HG02943 (cell line): Measurements from ENCODE around the gene SPG7.
"Not testable (repeated sequence)": the region's sequence is repeated elsewhere in the genome, so short reads cannot be mapped to it uniquely, and the experiment has no call there.

Experiments used
- ATAC-seq: cut with Tn5 transposase; IDR thresholded peaks from one replicate; pipeline ENCODE4 v1.9.1; 2021; ENCODE audit warnings: mild to moderate bottlenecking, low read depth, moderate library complexity; ENCODE audit not compliant: unreplicated experiment

The SPG7 gene

GRCh38 chr16:89507834-89508590 is at the start of gene SPG7:
SPG7 (plus strand) TSS chr16:89508403; CDS start chr16:89508418, 15 bp downstream.
- ATAC-seq: peak; percentile 53

GRCh38 chr16:89458551-89458950 is 49.7 kb upstream of the SPG7 start:
- no peak for ATAC-seq

- no peak for ATAC-seq
Measured at GRCh38 chr16:89458967-89459366, 49.2 kb upstream of the SPG7 start.

GRCh38 chr16:89460556-89460955 is 47.6 kb upstream of the SPG7 start:
- no peak for ATAC-seq

- ATAC-seq: not testable (repeated sequence)
Measured at GRCh38 chr16:89461890-89462289, 46.3 kb upstream of the SPG7 start.

GRCh38 chr16:89462639-89463038 is 45.6 kb upstream of the SPG7 start:
- not testable (repeated sequence) for ATAC-seq

- not testable (repeated sequence) for ATAC-seq
Measured at GRCh38 chr16:89463312-89463711, 44.9 kb upstream of the SPG7 start.

GRCh38 chr16:89466920-89467319 is 41.3 kb upstream of the SPG7 start:
- ATAC-seq: no peak

GRCh38 chr16:89467382-89467781 is 40.8 kb upstream of the SPG7 start:
- ATAC-seq: no peak

GRCh38 chr16:89472711-89473075 is 35.5 kb upstream of the SPG7 start:
- ATAC-seq: no peak

- no peak for ATAC-seq
Measured at GRCh38 chr16:89473136-89473712, 35.0 kb upstream of the SPG7 start.

- ATAC-seq: no peak
Measured at GRCh38 chr16:89473791-89474414, 34.3 kb upstream of the SPG7 start.

GRCh38 chr16:89475144-89475543 is 33.1 kb upstream of the SPG7 start:
- no peak for ATAC-seq

GRCh38 chr16:89476379-89476778 is 31.8 kb upstream of the SPG7 start:
- ATAC-seq: no peak

- no peak for ATAC-seq
Measured at GRCh38 chr16:89476811-89477261, 31.4 kb upstream of the SPG7 start.

GRCh38 chr16:89478576-89479221 is 29.5 kb upstream of the SPG7 start:
- ATAC-seq: no peak

- no peak for ATAC-seq
Measured at GRCh38 chr16:89481356-89481955, 26.7 kb upstream of the SPG7 start.

GRCh38 chr16:89482150-89482816 is 25.9 kb upstream of the SPG7 start:
- no peak for ATAC-seq

- no peak for ATAC-seq
Measured at GRCh38 chr16:89482817-89483205, 25.4 kb upstream of the SPG7 start.

GRCh38 chr16:89484041-89484501 is 24.1 kb upstream of the SPG7 start:
- ATAC-seq: no peak
